Measurements from ENCODE around the gene PKMYT1.

The PKMYT1 gene

GRCh38 chr16:3017794-3018506, 37.7 kb upstream of the PKMYT1 start, which contains the start of gene CLDN6:
CLDN6 (minus strand) TSS chr16:3018183; CDS start chr16:3016021, 2,162 bp downstream.
- DNase-seq (ENCODE audit: low read depth in 2 of 2), result no peak

- DNase-seq (ENCODE audit: low read depth in 2 of 2), result no peak
Measured at GRCh38 chr16:3017344-3017743, 37.1 kb upstream of the PKMYT1 start.

GRCh38 chr16:3015865-3016521, 35.7 kb upstream of the PKMYT1 start:
- DNase-seq (ENCODE audit: low read depth in 2 of 2), result no peak

GRCh38 chr16:3014971-3015370, 34.7 kb upstream of the PKMYT1 start:
- no peak for DNase-seq (ENCODE audit: low read depth in 2 of 2)

GRCh38 chr16:3013998-3014690, 33.9 kb upstream of the PKMYT1 start:
- DNase-seq (ENCODE audit: low read depth in 2 of 2), result no peak

GRCh38 chr16:3013491-3013951, 33.3 kb upstream of the PKMYT1 start:
- no peak for DNase-seq (ENCODE audit: low read depth in 2 of 2)

GRCh38 chr16:3012828-3013420, 32.7 kb upstream of the PKMYT1 start, which contains the start of gene CLDN9:
CLDN9 (plus strand) TSS chr16:3012923; CDS start chr16:3013363, 440 bp downstream.
- DNase-seq (ENCODE audit: low read depth in 2 of 2), result no peak

- no peak for DNase-seq (ENCODE audit: low read depth in 2 of 2)
Measured at GRCh38 chr16:3012246-3012645, 32.0 kb upstream of the PKMYT1 start.

GRCh38 chr16:3010510-3010909, 30.3 kb upstream of the PKMYT1 start:
- no peak for DNase-seq (ENCODE audit: low read depth in 2 of 2)

- DNase-seq (ENCODE audit: low read depth in 2 of 2), result no peak
Measured at GRCh38 chr16:3009568-3010390, 29.5 kb upstream of the PKMYT1 start.

GRCh38 chr16:3008690-3009037, 28.4 kb upstream of the PKMYT1 start:
- DNase-seq (ENCODE audit: low read depth in 2 of 2), result no peak

- no peak for DNase-seq (ENCODE audit: low read depth in 2 of 2)
Measured at GRCh38 chr16:3007957-3008689, 27.9 kb upstream of the PKMYT1 start.

- no peak for DNase-seq (ENCODE audit: low read depth in 2 of 2)
Measured at GRCh38 chr16:3007059-3007956, 27.1 kb upstream of the PKMYT1 start.

GRCh38 chr16:3004781-3005284, 24.6 kb upstream of the PKMYT1 start:
- DNase-seq (ENCODE audit: low read depth in 2 of 2), result no peak

GRCh38 chr16:3004319-3004718, 24.1 kb upstream of the PKMYT1 start:
- DNase-seq (ENCODE audit: low read depth in 2 of 2), result no peak

GRCh38 chr16:3003582-3004270, 23.5 kb upstream of the PKMYT1 start:
- peak; percentile 89 to 94 for DNase-seq (ENCODE audit: low read depth in 2 of 2)

GRCh38 chr16:3001316-3001715, 21.1 kb upstream of the PKMYT1 start:
- no peak for DNase-seq (ENCODE audit: low read depth in 2 of 2)

- DNase-seq (ENCODE audit: low read depth in 2 of 2), result no peak
Measured at GRCh38 chr16:3000540-3000939, 20.3 kb upstream of the PKMYT1 start.

GRCh38 chr16:2999929-3000328, 19.7 kb upstream of the PKMYT1 start:
- DNase-seq (ENCODE audit: low read depth in 2 of 2), result no peak

Measured in stimulated activated CD4-positive, alpha-beta T cell treated with anti-CD3 and anti-CD28 coated beads, Interleukin-12 subunit alpha, Interleukin-12 subunit beta, amount 100 ng/mL, for 24 hours (primary cell).